Heart left ventricle (tissue), 13 donors: ENCODE measurements around the gene ZNF500.

ENCODE experiments used
- POLR2A ChIP-seq, 2 donors: fragments of 450-650 bp; IDR thresholded peaks; one replicate each; pipeline ENCODE4 v1.6.1; 2017; ENCODE audit warnings: antibody characterized with exemption in 2 of 2, mild to moderate bottlenecking in 2 of 2, moderate library complexity in 2 of 2
- TF ChIP-seq, protein P1 (sequence below), 12 donors: fragments of 200-600 bp; sonication (generic) in 4 of 12; IDR thresholded peaks; one replicate each; pipeline versions ENCODE4 v1.5.0 to v1.8.0; 2018 to 2022; ENCODE audit warnings: antibody characterized with exemption in 12 of 12, mild to moderate bottlenecking in 5 of 12
- donor health status: ischemic (EF 13 %, LVEDD 7.1; RV severe dilation, severe dysfunction).
- donor health status: DM: no; HTN: yes; CAD: no.
- donor health status: DM: no; HTN: no; CAD: no.
- donor health status: ischemic (EF 25% LVEDD 6.9; RV normal size, moderate dysfunction).
- donor health status: ischemic (EF 25% LVEDD 5.7; RV mildly dilated, moderate dysfunction).
- donor health status: ischemic (EF 35%, LVEDD 5.7; RV mildly dilated, moderate dysfunction).
- donor health status: nonischemic (EF 11% LVEDD 7.7; RV severe dilation, severe dysfunction).
- donor health status: DM: yes; HTN: yes; CAD: no.
- donor health status: PGD.
- donor health status: ischemic (EF 29% LVEDD 5.4; RV normal size, mild dysfunction).
- donor health status: nonischemic (EF 23%, LVEDD 6.1; RV moderate dilation, normal function).

DNA sequence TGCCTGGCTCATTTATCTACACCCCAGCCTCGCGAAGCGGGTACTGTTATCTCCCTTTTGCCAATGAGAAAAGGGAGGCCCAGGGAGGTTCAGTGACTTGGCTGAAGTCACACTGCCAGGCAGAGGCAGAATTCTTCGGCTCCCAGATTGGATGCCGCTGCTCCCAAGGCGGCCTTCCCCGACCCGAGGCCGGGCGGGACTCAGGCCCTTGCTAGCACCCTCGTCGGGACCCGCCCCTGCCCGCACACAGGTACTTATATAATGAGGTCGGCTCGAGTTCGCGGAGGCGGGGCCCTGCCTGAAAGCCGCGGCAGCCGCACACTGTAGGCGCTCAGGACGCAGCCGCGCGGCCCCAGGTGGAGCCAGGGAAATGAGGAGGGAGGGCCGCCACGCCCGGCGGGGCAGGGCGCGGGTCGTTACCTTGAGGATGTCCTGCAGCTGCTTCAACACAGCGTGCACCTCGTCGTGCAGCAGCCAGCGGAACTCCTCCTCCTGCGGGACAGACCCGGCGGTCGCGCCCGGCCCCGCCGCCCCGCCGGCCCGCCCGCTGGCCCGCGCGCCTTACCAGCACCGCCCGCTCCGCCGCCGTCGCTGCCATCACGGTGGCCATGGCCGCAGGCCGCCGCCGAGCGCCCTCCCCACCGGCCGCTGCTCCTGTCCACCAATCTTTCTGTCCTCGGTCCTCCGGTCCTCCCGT, 35.1 kb upstream of the ZNF500 start, which contains the start of gene ROGDI:
- TF ChIP-seq, protein P1, sequence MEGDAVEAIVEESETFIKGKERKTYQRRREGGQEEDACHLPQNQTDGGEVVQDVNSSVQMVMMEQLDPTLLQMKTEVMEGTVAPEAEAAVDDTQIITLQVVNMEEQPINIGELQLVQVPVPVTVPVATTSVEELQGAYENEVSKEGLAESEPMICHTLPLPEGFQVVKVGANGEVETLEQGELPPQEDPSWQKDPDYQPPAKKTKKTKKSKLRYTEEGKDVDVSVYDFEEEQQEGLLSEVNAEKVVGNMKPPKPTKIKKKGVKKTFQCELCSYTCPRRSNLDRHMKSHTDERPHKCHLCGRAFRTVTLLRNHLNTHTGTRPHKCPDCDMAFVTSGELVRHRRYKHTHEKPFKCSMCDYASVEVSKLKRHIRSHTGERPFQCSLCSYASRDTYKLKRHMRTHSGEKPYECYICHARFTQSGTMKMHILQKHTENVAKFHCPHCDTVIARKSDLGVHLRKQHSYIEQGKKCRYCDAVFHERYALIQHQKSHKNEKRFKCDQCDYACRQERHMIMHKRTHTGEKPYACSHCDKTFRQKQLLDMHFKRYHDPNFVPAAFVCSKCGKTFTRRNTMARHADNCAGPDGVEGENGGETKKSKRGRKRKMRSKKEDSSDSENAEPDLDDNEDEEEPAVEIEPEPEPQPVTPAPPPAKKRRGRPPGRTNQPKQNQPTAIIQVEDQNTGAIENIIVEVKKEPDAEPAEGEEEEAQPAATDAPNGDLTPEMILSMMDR (IDR thresholded peaks at IDR 0.05): no peak
- TF ChIP-seq POLR2A (IDR thresholded peaks at IDR 0.05): no peak
